GM10266 (cell line): ENCODE measurements around the gene NOL4L.

ENCODE experiments used
- DNase-seq: peaks from one replicate; pipeline ENCODE4 v3.0.0; 2012; ENCODE audit errors: extremely low spot score
- TF ChIP-seq, protein P1 (sequence below): IDR thresholded peaks from 2 replicates; pipeline ENCODE4 v1.5.1; 2012; ENCODE audit warnings: mild to moderate bottlenecking, low read depth; ENCODE audit not compliant: control insufficient read depth, insufficient read depth; ENCODE audit errors: missing control alignments

NOL4L gene

DNA sequence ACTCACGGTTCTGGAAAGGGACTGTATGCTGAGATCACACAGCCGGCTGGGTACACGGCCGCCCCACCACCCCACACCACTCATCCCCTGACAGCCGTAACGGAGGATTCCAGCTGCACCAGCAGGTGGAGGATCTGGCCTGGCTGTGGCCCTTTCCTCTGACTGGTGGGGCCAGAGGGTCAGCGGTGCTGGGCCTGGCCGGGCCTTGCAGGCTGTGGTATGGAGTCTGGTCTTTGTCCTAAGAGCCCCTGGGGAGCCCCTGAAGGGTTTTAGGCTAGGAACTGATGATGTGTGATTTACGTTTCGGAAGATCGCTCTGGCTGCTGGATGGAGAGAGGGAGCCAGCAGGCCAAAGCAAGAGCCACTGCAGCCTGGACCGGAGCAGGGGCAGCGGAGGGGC lies 26.6 kb downstream of the NOL4L start:
- TF ChIP-seq, protein P1, sequence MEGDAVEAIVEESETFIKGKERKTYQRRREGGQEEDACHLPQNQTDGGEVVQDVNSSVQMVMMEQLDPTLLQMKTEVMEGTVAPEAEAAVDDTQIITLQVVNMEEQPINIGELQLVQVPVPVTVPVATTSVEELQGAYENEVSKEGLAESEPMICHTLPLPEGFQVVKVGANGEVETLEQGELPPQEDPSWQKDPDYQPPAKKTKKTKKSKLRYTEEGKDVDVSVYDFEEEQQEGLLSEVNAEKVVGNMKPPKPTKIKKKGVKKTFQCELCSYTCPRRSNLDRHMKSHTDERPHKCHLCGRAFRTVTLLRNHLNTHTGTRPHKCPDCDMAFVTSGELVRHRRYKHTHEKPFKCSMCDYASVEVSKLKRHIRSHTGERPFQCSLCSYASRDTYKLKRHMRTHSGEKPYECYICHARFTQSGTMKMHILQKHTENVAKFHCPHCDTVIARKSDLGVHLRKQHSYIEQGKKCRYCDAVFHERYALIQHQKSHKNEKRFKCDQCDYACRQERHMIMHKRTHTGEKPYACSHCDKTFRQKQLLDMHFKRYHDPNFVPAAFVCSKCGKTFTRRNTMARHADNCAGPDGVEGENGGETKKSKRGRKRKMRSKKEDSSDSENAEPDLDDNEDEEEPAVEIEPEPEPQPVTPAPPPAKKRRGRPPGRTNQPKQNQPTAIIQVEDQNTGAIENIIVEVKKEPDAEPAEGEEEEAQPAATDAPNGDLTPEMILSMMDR: no peak
- no peak for DNase-seq

GRCh38 chr20:32557319-32557718 lies 27.8 kb downstream of the NOL4L start:
- DNase-seq: no peak
- TF ChIP-seq, protein P1: no peak

DNA sequence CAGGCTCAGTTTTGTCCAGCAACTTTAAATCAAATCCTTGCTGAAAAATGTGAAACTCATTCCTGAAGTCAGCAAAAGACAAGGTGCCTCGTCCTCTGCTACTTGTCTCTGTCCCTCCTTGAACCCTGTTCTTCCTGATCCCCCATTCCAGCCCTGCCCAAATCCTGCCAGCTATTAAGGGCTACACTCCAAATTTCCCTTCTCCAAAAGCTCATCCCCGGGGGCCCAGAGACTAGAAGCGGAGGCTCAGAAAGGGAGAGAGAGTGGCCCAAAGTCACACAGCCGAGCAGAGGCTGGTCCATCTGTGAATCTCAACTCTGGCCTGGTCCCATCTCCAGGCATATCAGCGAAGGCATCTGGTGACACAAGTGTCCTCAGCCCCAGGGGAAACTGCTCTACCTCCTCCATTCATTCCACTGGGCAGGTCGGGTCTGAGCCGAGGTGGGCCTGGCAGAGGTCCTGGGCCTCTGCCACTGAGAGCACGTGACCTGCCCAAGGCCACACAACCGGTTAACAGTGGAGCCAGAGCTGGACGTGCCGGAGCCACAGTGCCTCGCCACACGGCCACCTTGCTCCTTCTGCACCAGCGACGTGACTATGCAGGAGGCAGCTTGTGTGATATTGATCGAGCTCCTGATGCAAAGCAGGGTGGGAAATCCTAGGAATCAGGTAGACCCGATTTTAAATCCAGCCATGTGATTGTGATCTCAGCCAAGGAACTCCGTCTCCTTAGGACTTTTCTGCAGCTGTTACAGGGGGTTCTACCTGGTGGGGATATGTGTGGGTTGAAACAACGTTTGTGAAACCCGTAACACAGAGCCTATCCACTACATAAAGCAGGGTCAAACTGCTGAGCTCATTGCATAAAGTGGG lies 28.6 kb downstream of the NOL4L start:
- DNase-seq: no peak

GRCh38 chr20:32555584-32555983 lies 29.5 kb downstream of the NOL4L start:
- no peak for DNase-seq
- TF ChIP-seq, protein P1: no peak

More for the DNA sequence above, 28.6 kb downstream of the NOL4L start:
- TF ChIP-seq, protein P1: no peak

DNA sequence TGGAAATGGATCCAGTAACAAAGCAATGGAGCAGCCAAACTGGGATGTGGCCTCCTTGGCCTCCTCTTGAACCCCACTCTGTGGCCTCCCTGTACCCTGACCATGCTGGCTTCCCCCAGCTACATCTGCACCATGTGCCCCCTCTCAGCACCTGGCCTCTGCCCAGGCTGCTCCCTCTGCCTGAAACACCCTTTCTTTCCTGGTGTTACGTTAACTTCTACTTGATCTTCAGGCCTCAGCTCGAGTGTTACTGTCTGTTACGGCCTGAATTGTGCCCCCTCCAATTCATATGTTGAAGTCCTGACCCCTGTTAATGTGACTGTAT lies 30.2 kb downstream of the NOL4L start:
- no peak for DNase-seq

DNA sequence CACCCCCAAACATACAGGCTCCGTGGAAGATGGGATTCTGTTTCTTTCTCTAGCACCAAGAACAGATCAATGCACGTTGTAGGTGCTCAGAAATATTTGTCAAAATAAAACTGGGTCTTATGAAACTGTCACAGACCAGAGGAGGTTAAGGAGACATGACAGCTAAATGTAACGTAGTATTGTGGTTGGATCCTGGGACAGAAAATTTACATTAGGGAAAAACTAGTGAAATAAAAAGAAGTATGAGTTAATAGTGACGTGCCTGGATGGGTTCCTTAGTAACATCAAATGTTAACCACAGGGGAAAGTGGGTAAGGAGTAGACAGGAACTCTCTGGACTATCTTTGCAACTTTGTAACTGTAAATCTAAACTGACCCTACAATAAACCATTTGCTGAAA lies 31.5 kb downstream of the NOL4L start:
- no peak for DNase-seq
- TF ChIP-seq, protein P1: no peak

More for the DNA sequence above, 30.2 kb downstream of the NOL4L start:
- TF ChIP-seq, protein P1: no peak

DNA sequence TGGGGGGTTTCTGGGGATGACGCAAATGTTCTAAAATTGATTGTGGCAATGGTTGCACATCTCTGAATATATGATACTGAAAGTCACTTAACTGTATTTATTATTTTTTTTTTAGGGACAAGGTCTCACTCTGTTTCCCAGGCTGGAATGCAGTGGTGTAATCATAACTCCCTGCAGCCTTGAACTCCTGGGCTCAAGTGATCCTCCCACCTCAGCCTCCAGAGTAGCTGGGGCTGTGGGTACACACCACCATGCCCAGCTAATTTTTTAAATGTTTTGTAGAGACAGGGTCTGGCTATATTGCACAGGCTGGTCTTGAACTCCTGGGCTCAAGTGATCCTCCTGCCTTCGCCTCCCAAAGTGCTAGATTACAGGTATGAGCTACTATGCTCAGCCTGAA lies 33.4 kb downstream of the NOL4L start:
- no peak for DNase-seq
- TF ChIP-seq, protein P1: no peak
